ENCODE measurements around the gene SLC16A13.

GRCh38 chr17:7067198-7067597 is 31.4 kb downstream of the SLC16A13 start:
- no peak for TF ChIP-seq CTCF (conservative IDR thresholded peaks at IDR 0.05; ENCODE audit: low read depth, low read length)
- TF ChIP-seq POLR2A (IDR thresholded peaks at IDR 0.05; ENCODE audit: low read depth, low read length), result no peak
